GM10847 (cell line): ENCODE data around the gene SLC35G3.

Experiments
- POLR2A ChIP-seq: IDR thresholded peaks from 2 replicates; pipeline ENCODE4 v1.6.1; 2011; ENCODE audit not compliant: insufficient read length; ENCODE audit errors: extremely low read depth

SLC35G3 gene

DNA sequence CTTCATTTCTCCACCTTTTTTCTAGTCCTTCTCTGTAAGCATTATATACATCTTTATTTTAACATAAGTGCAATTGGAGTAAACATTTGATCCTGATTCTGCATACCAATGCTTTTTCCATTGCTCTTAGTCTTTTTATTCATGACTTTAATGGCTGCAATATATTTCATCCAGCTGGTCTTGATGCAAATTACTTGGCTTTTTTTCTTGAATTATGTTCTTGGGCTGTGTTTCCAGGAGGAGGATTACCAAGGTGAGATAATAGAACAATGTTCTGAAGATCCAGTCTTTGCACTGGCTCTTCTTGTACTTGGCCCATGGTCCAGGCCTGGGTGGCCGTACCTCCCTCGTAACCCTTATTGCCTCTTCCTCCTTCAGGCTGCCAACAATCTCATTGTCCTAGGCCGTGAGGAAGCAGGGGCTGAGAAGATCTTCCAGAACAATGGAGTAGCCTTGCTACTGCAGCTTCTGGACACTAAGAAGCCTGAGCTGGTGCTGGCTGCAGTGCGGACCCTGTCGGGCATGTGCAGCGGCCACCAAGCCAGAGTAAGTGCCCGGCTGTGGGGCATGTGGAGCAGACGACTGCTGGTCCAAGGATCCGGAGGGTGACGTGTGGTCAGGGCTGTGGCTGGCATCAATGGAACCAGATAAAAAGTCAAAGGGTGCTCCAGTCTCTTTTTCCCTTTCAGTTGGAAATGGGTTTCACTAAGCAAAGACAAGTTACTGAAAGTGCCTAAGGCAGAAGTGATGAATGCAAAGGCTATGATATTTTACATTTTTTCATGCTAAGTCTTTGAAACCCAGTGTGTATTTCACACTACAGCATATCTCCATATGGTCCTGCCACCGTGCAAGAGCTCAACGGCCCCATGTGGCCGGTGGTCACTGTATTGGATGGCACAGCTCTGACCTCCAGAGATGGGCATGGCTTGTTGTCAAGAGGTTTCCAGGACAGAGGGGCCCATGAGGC lies 39.7 kb downstream of the SLC35G3 start:
- TF ChIP-seq POLR2A = no peak

DNA sequence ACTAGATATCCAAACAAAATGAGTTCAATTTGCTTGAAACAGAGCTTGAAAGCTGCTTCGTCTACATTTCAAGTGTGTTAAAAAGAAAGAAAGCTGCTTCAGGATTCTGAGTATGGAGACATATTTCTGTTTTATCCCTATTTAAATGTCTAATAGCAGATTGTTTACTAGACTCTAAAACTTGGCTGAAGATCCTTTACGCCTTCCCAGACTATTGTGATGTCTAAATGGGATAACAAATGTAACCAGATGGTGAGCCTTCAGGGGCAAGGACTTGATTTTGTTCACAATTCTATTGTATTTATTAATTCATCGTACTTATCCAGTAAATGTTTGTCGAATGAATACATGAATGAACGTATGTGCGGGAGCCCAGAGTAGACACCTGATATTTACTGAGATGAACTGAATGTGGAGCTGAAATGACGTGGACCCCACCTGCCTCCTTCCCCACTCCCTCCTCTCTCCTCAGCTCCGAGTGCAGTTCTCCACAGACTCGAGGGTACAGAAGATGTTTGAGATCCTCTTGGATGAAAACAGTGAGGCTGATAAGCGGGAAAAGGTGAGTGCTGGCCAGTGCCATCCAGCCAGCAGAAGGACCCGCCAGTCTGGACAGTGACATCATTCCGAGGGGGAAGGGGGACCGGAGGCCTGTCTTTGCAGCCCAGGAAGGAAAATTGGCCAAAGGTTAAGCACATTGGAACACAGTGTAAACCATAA lies 41.6 kb downstream of the SLC35G3 start:
- TF ChIP-seq POLR2A = no peak

DNA sequence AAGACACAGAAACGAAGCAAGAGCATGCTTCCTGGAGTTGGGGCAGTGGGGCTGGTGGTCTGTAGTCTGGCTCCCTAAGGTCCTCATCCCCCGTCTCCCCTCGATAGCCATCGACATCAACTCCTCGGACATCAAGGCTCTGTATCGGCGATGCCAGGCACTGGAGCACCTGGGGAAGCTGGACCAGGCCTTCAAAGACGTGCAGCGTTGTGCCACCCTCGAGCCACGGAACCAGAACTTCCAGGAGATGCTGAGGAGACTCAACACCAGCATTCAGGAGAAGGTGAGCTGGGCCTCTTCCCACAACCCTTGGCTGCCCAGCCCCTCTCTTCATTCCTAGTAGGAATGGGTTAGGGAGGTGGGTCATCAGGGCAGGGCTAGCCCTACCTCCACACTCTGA lies 44.3 kb downstream of the SLC35G3 start:
- TF ChIP-seq POLR2A = no peak

DNA sequence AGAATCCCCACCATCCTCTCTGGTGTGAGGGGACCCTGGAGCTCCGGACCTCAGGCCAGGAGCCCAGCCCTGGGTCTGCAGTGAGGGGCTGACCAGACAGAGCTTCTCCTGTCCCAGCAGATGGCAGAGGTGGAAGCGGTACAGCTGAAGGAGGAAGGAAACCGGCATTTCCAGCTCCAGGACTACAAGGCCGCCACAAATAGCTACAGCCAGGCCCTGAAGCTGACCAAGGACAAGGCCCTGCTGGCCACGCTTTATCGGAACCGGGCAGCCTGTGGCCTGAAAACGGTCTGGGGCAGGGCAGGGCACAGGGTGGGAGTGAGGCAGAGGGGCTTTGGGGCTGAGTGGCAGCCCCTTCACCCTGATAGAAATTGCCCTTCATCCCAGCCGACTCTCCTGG lies 46.0 kb downstream of the SLC35G3 start:
- TF ChIP-seq POLR2A = no peak

DNA sequence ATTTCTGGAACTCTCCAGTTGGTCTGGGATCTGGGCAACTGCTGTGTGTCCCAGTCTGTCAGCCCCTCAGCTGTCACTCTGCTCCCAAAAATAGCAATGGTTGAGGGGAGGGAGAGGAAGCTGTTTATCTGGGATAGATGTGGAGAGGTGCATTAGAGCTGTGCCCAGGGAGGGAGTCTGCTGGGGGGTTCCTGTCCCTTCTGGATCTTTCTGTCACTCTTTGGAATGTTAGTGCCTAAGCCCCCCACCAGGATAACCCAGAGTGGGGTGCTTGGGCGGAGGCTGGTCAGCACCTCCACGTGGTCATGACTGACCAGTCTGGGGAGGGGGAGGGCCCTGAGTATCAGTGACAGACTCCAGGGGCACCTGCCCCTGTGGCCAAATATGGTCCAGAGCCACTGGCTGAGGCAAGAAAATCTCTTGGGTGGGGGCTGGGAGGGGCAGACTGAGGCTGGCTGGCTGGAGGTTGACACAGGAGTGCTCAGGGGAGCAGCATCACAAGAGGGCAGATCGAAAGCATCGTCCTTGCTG lies 46.8 kb downstream of the SLC35G3 start, which contains the start of gene UNC45B:
Gene UNC45B, plus strand, starts transcription at position 443 of the 531 bp plus-strand sequence. CDS start 447 bp downstream, outside the sequence.
- no peak for TF ChIP-seq POLR2A

DNA sequence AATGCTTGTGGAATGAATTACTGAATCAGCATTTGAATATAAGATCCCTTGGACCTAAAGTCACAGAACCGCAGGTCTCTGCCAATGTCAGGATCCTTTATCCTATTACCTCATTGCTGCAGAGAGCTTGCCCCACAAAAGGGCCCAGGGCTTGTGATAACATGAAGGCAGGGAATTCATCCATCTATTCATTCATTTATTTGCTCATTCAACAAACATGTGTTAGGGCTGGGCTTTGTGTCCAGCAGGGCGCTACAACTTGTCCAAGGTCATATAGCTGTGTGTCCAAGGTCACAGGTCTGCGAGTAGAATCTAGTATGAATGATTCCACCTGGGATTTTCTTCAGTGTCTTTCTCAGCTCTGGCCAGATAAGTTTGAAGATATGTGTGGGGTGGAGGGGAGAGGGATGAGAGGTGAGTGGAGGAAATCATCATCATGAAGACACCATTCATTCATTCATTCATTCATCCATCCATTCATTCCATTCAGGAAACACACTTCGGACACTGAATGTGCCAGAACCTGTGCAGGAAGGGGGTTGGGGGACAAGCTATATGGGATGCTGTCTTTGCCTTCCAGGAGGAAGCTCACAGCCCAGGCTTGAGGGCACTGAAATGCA lies 47.9 kb downstream of the SLC35G3 start:
- TF ChIP-seq POLR2A = no peak

DNA sequence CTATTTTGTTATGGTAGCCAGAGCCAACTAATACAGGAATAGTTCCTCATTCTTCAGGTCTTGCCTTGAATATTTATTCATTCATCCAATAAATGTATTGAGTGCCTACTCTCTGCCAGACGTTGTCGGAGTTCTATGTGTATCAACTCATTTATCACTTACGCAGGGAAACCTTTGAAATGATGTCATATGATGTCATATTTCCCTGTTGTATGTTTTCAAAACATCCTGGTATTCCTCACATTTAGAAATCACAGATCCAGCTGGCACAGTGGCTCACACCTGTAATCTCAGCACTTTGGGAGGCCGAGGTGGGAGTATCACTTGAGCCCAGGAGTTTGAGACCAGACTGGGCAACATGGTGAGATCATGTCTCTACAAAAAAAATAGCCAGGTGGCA lies 49.4 kb downstream of the SLC35G3 start:
- TF ChIP-seq POLR2A = no peak
